DND-41 (cell line): ENCODE data around the gene TBL1XR1.
A peak's percentile ranks its signal among the peaks of the same experiment; 100 is the strongest.
"Not testable (repeated sequence)": the region's sequence is repeated elsewhere in the genome, so short reads cannot be mapped to it uniquely, and the experiment has no call there.

ENCODE experiments used
- ATAC-seq: fragments of 200-7000 bp; cut with Tn5 transposase; 3 replicates; pipeline ENCODE4 v1.9.1; 2021; ENCODE audit warnings: low read depth; ENCODE audit not compliant: insufficient read depth
- DNase-seq: peaks from one replicate; pipeline ENCODE4 v3.0.0-alpha.2; 2020
- H2AFZ ChIP-seq: 2 replicates; pipeline ENCODE4 v1.6.0; 2012; ENCODE audit warnings: low read depth, low read length
- H3K27ac ChIP-seq: 2 replicates; pipeline ENCODE4 v1.5.1; 2012; ENCODE audit warnings: low read length, inconsistent platforms
- H3K27me3 ChIP-seq: fragments of 200-600 bp; sonication (generic); 2 replicates; pipeline ENCODE4 v1.6.0; 2012; ENCODE audit warnings: low read length, mild to moderate bottlenecking, inconsistent platforms; ENCODE audit not compliant: insufficient read depth, poor library complexity
- H3K36me3 ChIP-seq: 2 replicates; pipeline ENCODE4 v1.5.1; 2012; ENCODE audit warnings: low read length, inconsistent platforms; ENCODE audit not compliant: insufficient read depth
- H3K4me1 ChIP-seq: 2 replicates; pipeline ENCODE4 v1.5.1; 2012; ENCODE audit warnings: mild to moderate bottlenecking, low read length; ENCODE audit not compliant: insufficient read depth
- H3K4me2 ChIP-seq: 2 replicates; pipeline ENCODE4 v1.6.0; 2012; ENCODE audit warnings: mild to moderate bottlenecking, moderate library complexity, low read length, inconsistent platforms; ENCODE audit not compliant: insufficient read depth
- H3K4me3 ChIP-seq, 2 experiments: fragments of 200-600 bp in 1 of 2; shearing (Covaris generic) in 1 of 2; 2 replicates each; pipeline ENCODE4 v1.5.1; 2012 to 2016; ENCODE audit warnings: inconsistent platforms in 2 of 2, low read length in 2 of 2, mild to moderate bottlenecking in 2 of 2, low read depth in 1 of 2, moderate library complexity in 1 of 2
- H3K79me2 ChIP-seq: 2 replicates; pipeline ENCODE4 v1.6.0; 2012; ENCODE audit warnings: low read length, inconsistent platforms; ENCODE audit not compliant: insufficient read depth
- H3K9ac ChIP-seq: 2 replicates; pipeline ENCODE4 v1.6.0; 2012; ENCODE audit warnings: low read depth, mild to moderate bottlenecking, inconsistent platforms, low read length, moderate library complexity
- H3K9me3 ChIP-seq: 2 replicates; pipeline ENCODE4 v1.5.1; 2012; ENCODE audit warnings: low read length, moderate library complexity, mild to moderate bottlenecking, inconsistent platforms; ENCODE audit not compliant: insufficient read depth, severe bottlenecking
- H4K20me1 ChIP-seq: 2 replicates; pipeline ENCODE4 v1.6.0; 2012; ENCODE audit warnings: low read length; ENCODE audit not compliant: insufficient read depth
- EZH2 ChIP-seq: IDR thresholded peaks from 3 replicates; pipeline ENCODE4 v1.6.1; 2012; ENCODE audit warnings: borderline replicate concordance, low read depth, mild to moderate bottlenecking, moderate library complexity, low read length, inconsistent platforms; ENCODE audit not compliant: severe bottlenecking
- TF ChIP-seq, protein P1 (sequence below): IDR thresholded peaks from 2 replicates; pipeline ENCODE4 v1.5.1; 2012; ENCODE audit warnings: borderline replicate concordance, low read length, moderate library complexity, mild to moderate bottlenecking; ENCODE audit not compliant: poor library complexity, severe bottlenecking; ENCODE audit errors: extremely low read depth

The TBL1XR1 gene

DNA sequence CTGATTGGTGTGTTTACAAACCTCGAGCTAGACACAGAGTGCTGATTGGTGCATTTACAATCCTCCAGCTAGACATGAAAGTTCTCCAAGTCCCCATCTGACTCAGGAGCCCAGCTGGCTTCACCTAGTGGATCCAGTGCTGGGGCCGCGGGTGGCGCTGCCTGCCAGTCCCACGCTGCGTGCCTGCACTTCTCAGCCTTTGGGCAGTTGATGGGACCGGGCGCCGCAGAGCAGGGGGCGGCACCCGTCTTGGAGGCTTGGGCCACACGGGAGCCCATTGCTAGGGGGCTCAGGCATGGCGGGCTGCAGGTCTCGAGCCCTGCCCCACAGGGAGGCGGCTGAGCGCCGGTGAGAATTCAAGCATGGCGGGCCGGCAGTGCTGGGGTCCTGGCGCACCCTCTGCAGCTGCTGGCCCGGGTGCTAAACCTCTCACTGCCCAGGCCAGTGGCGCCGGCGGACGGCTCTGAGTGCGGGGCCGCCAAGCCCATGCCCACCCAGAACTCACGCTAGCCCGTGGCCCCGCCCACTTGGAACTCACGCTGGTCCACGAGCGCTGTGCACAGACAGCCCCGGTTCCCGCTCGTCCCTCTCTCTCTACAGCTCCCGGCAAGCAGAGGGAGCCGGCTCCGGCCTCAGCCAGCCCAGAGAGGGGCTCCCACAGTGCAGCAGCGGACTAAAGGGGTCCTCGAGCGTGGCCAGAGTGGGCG is 6.6 kb upstream of the TBL1XR1 start:
- Histone ChIP-seq H3K4me1 (peaks cover 30% of the 10 kb centered on the region), H3K27me3 (no peaks in the 10 kb centered on the region), H3K4me2 (no peak overlapping the region), H3K36me3 (no peaks in the 10 kb centered on the region), H3K79me2 (no peaks in the 10 kb centered on the region), H4K20me1 (no peaks in the 10 kb centered on the region), H3K4me3 (no peak overlapping the region), H3K9me3 (no peaks in the 10 kb centered on the region), H2AFZ (no peak overlapping the region), H3K27ac (no peak overlapping the region), H3K9ac (no peak overlapping the region)
- ATAC-seq, result no peak
- TF ChIP-seq EZH2, result no peak
- TF ChIP-seq, protein P1, sequence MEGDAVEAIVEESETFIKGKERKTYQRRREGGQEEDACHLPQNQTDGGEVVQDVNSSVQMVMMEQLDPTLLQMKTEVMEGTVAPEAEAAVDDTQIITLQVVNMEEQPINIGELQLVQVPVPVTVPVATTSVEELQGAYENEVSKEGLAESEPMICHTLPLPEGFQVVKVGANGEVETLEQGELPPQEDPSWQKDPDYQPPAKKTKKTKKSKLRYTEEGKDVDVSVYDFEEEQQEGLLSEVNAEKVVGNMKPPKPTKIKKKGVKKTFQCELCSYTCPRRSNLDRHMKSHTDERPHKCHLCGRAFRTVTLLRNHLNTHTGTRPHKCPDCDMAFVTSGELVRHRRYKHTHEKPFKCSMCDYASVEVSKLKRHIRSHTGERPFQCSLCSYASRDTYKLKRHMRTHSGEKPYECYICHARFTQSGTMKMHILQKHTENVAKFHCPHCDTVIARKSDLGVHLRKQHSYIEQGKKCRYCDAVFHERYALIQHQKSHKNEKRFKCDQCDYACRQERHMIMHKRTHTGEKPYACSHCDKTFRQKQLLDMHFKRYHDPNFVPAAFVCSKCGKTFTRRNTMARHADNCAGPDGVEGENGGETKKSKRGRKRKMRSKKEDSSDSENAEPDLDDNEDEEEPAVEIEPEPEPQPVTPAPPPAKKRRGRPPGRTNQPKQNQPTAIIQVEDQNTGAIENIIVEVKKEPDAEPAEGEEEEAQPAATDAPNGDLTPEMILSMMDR, result no peak
- DNase-seq, result no peak

DNA sequence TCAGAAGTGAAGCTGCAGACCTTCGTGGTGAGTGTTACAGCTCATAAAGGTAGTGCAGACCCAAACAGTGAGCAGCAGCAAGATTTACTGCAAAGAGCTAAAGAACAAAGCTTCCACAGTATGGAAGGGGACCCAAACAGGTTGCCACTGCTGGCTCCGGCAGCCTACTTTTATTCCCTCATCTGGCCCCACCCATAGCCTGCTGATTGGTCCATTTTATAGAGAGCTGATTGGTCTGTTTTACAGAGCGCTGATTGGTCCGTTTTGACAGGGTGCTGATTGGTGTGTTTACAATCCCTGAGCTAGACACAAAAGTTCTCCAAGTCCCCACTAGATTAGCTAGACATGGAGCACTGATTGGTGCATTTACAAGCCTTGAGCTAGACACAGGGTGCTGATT is 5.7 kb upstream of the TBL1XR1 start:
- H3K4me2 ChIP-seq, H4K20me1 ChIP-seq, H3K79me2 ChIP-seq, H3K9me3 ChIP-seq, H3K36me3 ChIP-seq, H3K4me3 ChIP-seq, H3K9ac ChIP-seq, H2AFZ ChIP-seq, H3K27me3 ChIP-seq, ATAC-seq: not testable (repeated sequence)
- Histone ChIP-seq H3K27ac (peak overlapping the region; percentile 87), H3K4me1 (peaks cover 39% of the 10 kb centered on the region)
- DNase-seq, result peak; percentile 41

DNA sequence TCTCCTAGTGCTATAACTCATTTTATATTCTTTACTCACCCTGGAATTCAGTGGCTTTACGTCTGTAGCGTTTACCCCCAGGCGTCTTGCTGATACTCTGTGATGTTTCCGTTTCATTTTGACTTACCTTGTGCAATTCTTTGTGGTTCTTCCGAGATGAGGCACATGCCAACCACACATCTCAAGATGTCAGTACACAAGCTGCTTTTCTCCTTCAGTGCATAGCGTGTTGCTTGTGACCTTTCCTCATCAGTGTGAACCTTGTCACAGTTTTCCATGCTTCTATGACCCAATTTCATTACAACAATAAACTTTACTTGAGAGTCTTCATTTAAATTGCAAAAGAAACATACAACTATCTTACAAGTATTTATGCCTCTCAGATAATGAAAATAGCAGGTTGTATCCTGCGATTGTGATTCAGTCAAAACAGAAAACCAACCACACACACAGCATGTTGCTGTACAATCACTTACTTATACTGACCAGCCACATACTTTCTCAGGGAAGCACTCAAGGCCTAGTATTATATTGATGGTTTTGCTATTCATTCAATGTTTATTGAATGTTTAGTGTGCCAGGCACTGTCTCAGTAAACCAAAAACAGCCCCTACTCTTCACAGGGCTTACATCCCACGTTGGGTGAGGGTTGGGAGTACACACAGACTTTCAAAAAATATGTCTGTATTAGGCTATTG is 4.6 kb upstream of the TBL1XR1 start:
- Histone ChIP-seq H3K9ac (peak overlapping the region; percentile 48), H3K4me2 (peak overlapping the region; percentile 56), H4K20me1 (no peaks in the 10 kb centered on the region), H3K27ac (peak overlapping the region; percentile 87), H3K4me1 (peaks cover 41% of the 10 kb centered on the region), H3K4me3 (peak overlapping the region in 1 of 2 experiments; percentile 29; a peak in 3 of 4 replicates), H3K36me3 (no peaks in the 10 kb centered on the region), H3K27me3 (no peaks in the 10 kb centered on the region), H2AFZ (peak overlapping the region; percentile 68), H3K9me3 (no peaks in the 10 kb centered on the region), H3K79me2 (no peaks in the 10 kb centered on the region; the same call in 1 of the 2 replicates)
- TF ChIP-seq, protein P1, result no peak
- TF ChIP-seq EZH2, result no peak
- ATAC-seq, result peak; percentile 79
- DNase-seq, result peak; percentile 77

DNA sequence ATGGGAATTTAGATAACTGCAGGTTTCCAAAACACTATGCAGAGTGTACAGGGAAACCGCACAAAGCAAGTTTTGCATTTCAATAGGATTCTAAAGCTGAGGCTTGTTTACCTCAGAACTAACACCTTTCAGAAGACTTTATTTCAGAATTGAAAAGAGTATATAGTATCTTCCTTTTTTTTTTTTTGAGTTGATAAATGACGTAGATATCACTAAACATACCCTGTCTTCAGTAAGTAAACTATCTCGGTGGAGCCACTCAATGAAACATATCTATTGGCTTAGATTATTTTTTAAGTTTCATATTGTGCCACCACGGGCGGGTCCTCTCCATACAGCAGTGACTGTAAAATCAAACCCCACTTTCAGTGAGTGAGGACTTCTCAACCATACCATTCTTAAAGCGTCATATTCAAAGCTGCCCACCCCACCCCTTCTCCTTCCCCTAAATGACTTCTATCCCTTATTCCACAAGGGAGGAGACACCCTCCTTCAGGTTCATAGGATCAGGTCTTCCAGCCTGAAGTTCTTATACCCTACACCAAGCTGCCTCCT is 2.0 kb upstream of the TBL1XR1 start:
- Histone ChIP-seq H2AFZ (no peak overlapping the region), H3K36me3 (no peaks in the 10 kb centered on the region), H3K4me1 (peaks cover 51% of the 10 kb centered on the region), H3K27ac (peak overlapping the region; percentile 75), H3K4me2 (no peak overlapping the region), H4K20me1 (peaks cover 5% of the 10 kb centered on the region; the same call in 1 of the 2 replicates), H3K9me3 (no peaks in the 10 kb centered on the region), H3K79me2 (peaks cover 24% of the 10 kb centered on the region), H3K4me3 (no peak overlapping the region), H3K9ac (no peak overlapping the region), H3K27me3 (no peaks in the 10 kb centered on the region)
- no peak for TF ChIP-seq EZH2
- TF ChIP-seq, protein P1, result no peak
- ATAC-seq, result no peak
- DNase-seq, result no peak
